Stimulated activated CD4-positive, alpha-beta T cell treated with anti-CD3 and anti-CD28 coated beads, Interleukin-2, amount 100 ng/mL, for 24 hours (primary cell): ENCODE results near the gene TAX1BP1.
A peak's percentile ranks its signal among the peaks of the same experiment; 100 is the strongest.
"Not testable (repeated sequence)": the region's sequence is repeated elsewhere in the genome, so short reads cannot be mapped to it uniquely, and the experiment has no call there.

Experiments used
- DNase-seq, 2 donors: peaks; one replicate each; pipeline ENCODE4 v3.0.0-alpha.2; 2020

Gene TAX1BP1

DNA sequence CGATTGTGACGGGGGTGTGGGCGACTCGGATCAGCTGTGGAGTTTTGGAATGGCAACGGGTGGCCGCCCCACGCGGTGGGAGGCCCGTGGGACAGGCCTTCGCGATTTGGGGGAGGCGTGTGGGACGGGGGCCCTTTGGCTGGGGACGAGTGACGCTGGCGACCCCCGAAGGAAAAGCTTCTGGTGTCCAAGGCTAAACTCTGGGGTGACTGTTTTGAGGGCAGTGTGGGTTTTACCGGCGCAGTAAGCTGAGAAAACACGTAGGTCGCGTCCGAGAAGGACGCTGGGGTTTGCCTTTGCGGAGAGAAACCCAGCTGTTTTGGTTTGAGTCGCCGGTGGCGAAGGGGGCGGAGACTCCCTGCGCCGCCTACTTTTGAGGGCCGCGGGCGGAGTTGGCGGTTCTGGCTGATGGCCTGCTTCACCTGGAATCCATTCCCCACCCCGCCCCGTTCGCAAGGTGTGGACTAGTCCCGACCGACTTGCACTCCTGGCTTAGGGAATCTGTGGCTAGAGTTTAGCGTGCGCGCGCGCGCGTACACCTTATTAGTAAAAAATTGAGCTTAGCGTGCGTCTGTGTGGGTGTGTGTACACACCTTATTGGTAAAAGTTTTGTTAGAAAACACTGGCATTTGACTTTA lies 606 bp downstream of the TAX1BP1 start:
- DNase-seq, result peak; percentile 85 to 89

DNA sequence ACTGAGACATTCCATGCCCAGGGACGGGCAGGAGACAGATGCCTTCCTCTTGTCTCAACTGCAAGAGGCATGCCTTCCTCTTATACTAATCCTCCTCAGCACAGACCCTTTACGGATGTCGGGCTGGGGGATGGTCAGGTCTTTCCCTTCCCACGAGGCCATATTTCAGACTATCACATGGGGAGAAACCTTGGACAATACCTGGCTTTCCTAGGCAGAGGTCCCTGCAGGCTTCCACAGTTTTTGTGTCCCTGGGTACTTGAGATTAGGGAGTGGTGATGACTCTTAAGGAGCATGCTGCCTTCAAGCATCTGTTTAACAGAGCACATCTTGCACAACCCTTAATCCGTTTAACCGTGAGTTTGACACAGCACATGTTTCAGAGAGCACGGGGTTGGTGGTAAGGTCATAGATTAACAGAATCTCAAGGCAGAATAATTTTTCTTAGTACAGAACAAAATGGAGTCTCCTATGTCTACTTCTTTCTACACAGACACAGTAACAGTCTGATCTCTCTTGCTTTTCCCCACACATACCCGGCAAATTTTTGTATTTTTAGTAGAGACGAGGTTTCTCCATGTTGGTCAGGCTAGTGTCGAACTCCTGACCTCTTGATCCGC lies 2.2 kb downstream of the TAX1BP1 start:
- DNase-seq, result not testable (repeated sequence)

DNA sequence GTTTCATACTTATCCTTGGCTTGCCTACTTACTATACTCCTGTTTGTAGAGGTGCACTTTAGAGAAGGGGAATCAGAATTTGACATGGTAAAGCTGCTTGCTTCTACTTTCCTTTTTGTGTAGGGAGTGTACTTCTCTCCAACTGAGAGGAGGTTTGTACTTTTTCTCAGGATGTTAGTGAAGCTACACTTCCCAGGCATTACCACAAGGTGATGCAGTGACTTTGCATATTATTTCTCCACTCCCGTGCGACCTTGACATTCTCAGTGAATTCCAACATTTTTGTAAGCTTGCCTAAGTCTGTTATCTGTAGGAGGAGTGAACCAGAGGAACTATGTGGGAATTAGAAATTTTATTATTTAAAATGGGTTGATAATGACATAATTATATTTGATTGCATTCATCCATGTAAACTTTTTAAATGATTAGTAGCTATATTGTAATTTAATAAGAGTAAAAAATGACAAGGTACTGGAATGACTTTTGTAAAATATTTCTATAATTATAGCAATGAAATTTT lies 5.2 kb downstream of the TAX1BP1 start:
- no peak for DNase-seq

DNA sequence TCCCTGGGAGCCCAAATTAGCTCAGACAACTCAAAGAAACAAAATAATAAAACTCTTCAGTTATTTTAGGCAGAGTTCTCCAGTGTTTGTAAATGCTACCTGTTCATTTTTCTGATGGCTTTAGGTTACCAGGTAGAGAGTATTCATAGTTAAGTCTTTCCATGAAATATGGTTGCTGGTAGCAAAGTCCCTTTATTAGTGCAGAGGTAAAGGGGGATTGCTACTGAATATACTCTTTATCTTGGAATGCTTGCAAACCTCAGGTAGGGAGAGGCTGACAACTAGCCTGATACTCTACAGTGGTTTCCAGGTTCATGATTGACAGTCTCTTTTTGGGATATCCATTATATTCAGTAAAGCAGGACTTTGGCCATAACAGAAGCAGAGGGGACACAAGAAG lies 6.5 kb downstream of the TAX1BP1 start:
- no peak for DNase-seq

DNA sequence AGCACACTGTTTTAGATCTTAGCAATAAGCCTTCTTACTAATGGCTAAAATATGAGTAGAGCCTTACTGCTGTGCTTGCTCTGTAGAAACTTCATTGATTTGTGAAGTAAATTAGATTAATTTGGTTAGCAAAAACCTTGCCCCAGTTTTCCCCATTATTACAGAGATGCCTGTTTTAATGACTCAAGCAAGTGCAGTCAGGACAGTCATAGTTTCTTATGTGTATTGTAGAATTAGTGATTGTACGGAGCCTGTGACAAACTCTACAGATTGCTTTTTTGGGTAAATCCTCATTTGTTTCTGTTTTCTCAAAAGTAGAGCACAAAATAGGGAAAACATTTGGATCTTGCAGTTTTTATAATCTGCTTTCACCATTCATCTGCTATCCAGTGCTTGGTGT lies 7.0 kb downstream of the TAX1BP1 start:
- DNase-seq, result no peak

DNA sequence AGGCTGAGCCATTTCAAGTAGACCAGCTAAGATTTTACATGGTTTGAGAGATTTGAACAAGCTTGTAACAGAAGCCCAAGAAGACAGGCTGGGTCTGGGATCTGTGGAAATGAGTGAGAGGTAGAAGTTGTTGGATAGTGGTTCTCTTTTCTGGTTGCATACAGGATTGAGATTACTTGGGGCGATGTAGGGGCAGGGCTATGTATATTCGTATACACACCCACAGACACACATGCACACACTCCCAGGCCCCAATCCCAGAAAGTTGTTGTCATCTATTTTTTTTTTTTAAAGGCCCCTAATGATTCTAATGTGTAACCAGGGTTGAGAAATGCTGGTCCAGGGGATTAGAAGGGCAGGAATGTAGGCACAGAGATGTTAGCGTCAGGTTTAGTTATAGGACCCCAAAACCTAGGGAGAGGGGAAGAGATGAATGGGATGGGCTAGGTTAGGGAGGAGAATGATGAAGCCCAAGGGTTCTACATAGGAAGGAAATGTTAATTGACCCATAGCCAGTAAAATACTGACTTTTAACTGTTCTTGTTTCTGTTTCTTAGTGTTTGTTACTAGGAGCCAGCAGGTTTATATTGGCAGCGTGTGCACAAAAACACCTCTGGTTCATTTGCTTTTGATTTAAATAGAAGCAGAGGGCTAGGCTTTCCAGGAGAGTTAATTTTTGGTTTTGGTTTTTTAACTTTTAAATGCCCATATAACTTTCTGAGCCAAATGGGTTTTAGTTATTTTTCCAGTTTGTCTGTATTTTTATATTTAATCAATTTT lies 7.8 kb downstream of the TAX1BP1 start:
- no peak for DNase-seq

DNA sequence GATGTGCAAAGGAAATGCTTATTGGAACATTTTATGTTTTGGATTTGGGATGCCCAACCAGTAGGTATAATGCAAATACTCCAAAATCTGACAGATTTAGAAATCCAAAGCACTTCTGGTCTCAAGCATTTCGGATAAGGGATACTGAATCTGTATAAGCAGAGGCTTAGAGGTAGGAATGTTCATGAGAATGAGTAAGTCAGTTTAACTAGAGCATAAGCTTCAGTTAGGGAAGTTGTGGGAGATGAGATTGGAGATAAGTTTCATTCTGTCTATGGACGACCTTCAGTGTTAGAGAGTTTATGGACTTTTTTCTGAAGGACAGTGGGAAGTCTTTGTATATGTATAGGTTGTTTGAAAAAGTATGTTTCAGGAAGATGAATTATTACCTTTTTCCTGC lies 10.4 kb downstream of the TAX1BP1 start:
- no peak for DNase-seq

DNA sequence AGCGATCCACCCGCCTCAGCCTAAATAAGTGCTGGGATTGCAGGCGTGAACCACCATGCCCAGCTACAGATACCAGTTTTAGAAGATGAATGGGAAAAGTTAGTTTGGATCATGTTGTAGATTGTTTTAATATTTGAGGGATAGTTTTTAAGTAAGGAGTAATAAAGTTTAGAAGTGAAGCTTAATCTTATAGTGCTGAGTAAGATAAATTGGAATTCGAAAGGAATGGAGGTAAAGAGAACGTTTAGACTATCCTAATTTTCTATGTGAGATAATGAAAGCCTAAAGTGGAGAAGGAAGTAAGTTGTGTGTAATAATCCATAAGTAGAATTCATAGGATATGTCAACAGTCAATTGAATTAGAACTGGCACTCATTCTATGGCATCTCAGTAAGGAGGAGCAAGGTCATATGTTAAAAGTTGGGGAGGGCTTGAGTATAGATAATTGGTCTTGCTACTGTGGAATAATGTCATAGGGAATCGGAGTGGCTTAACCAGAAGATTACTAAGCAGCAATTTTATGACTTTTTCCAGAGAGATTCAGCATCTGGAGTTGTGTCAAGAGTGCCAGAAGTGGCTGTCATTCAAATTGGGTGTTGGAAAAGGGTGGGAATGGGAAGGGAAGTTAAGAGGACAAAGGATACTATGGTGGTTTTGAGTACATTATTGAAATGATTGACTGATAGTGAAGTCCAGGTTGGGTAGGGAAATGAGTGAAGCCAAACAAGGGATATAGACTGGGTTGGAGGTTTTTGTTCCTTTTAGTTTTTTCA lies 12.1 kb downstream of the TAX1BP1 start:
- DNase-seq, result no peak

DNA sequence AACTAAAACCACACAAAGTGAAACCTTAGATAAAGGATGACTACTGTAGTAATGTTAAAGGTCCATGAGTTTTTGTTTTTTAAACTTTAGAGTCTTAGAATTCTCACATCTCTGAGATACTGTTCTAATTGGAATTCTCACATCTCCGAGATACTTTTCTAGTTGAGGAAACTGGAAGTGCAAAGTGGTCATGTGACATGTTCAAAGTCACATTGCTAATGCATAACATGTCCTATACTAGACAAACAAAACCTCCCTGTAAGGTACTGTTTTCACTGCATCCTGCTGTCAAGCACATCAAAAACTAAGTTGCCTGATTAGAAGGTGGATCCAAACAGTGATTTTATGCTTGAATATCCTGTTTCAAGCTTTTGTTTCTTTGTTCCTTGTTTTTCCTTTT lies 13.9 kb downstream of the TAX1BP1 start:
- no peak for DNase-seq

DNA sequence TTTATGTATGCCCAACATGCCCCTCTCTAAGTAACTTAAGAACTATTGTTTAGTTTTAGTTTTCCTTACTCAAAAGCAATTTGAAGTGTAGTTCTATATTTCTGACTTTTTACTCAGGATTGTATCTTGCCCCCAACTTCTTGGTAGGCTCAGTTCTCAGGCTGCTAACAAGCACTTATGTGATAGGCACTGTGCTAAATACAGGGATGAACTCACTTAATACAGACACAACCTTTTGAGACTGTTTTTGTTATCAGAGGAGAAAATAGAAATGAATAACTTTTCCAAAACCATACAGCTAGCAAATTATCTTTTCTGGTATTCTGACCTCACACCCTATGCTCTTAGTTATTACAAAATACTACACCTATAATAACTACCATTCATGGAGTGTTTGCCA lies 16.3 kb downstream of the TAX1BP1 start:
- DNase-seq, result no peak

DNA sequence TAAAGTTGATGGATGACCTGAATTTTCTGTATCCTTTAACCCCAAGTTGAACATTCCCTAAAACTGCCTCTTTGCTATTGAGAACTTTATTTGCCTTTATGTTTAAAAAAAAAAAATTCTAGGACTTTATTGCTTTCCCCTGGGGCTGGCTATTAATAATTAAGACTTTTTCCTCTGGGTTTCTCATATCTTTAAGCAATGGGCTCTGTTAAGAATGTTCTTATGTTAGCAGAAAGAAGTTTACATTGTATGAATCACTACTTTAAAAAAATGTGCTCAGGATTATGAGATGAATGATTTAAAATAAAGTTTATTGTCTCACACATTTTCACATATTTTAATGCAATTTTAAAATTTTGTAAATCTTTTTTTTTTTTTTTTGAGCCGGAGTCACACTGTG lies 19.5 kb downstream of the TAX1BP1 start:
- no peak for DNase-seq

DNA sequence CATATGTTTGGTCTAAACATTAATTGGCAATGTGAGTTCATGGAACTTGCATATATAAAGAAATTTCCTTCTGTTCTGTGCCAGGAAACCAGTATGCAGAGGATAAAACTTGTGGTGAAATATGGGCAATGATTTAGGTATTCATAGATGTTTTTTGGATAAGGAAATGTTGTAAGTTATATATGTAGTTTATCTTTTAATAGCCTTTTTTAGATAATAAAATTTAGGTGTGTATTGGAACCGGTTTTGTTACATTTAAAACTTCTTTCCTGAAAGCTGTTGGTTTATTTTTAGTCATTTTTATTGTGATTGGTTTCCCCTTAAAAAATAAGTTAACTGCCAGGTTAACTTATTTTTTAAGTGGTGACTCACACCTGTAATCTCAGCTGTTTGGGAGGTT lies 22.1 kb downstream of the TAX1BP1 start:
- DNase-seq, result no peak

DNA sequence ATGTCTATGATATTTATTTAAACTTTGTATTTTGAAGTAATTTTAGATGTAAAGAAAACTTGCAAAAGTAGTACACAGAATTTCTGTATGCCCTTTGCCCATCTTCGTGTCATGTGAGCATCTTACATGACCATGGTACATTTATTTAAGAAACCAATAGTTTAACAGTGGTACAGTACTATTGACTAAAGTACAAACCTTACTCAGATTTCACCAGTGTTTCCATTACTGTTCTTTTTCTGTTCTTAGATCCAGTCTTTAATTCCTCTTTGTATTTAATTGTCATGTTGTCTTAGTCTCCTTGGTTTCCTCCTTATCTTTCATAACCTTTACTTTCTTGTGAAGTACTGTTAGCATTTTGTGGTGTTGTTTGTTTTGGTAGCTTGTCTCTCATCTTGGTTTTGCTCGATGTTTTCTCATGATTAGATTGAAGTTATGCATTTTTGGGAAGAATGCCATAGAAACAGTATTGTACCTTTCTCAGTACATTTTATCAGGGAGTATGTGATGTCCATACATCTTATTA lies 24.1 kb downstream of the TAX1BP1 start:
- no peak for DNase-seq

DNA sequence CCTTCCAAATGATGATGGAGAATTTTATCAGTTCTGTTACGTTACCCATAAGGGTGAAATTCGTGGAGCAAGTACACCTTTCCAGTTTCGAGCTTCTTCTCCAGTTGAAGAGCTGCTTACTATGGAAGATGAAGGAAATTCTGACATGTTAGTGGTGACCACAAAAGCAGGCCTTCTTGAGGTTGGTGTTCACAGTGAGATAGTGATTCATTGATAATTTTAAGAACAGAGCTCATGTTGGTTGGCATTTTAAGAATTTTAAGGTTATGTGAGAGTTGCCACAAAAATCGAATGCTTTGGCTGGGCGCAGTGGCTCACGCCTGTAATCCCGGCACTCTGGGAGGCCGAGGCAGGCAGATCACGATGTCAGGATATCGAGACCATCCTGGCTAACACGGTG lies 25.9 kb downstream of the TAX1BP1 start:
- DNase-seq, result no peak

DNA sequence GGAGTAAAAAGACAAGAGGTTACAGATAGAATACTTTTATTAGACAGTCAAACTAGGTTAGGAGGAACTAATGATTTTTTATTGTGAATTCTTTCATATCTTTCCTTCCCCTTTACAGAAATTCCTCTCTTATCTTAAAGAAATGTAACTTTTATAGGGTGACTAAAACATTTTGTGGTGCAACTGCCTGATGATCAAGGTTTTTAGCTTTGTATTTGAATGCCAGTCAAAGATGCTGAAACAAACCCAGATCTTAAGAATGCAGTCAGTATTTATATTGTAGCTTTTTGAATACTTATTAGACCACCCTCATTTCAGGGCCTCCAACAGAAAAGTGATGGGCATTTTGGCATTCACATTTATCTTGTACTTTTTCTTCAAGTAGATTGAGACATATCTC lies 27.4 kb downstream of the TAX1BP1 start:
- DNase-seq, result no peak

DNA sequence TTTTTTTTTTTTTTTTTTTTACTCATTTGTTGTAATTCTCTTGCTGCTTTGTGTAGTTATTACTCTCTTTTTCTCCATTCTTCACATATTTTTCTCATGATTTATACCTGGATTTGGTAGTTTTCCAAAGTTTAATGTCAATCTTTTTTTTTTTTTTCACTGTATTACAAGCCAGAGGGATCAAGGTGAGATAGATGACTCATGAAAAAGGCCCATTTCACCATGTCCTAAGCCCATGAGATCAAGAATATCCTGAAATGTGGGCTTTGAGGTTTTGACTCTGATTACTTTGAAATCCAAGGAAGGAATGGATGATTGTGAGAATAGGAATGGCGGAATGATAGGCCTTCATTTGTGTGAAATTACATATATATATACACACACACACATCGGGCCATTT lies 31.1 kb downstream of the TAX1BP1 start:
- DNase-seq, result no peak

DNA sequence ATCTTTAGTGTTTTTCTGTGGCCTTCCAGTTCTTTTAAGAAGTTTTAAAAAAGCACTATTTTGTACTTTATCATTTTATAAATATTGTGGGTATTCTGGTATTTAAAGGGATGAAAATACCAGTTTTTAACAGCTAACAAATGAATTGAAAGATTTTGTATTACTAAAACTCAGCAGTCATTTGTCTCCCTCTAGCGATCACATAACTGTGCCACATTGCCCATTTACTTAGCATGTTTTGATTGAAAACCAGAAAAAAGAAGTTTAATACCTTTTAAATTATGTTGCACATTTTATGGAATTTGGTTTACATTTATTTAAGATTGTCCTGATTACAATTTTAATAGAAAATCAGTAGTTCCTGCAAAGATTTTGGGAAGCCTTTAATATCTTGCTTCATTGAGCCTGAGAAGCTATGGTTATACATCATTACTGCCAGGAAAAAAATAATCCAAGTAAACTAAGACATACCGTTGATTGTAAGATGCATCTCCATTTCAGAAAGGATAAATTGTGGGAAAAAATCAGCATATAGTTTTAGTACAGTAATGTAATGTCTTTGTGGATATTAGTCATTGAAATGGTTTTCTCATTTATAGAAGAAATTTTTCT lies 34.9 kb downstream of the TAX1BP1 start:
- no peak for DNase-seq

DNA sequence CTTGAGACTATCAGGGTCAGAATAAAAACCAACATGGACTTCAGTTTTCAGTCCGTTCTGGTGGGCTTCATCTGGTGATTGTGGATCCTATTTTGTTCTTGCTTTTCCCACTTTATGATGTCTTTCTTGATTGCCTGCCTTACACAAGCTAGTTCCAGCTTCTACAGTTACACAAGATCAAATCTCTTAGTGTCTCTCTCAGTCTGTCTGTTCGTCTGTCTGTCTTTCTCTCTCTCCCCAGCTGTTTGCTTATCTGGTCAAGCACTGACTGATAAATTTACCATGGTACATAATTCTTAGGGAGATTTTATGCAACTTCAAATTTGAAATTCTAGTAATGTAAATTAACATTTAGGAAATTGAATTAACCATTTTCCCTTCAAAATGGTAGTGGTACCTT lies 35.8 kb downstream of the TAX1BP1 start:
- DNase-seq, result no peak

DNA sequence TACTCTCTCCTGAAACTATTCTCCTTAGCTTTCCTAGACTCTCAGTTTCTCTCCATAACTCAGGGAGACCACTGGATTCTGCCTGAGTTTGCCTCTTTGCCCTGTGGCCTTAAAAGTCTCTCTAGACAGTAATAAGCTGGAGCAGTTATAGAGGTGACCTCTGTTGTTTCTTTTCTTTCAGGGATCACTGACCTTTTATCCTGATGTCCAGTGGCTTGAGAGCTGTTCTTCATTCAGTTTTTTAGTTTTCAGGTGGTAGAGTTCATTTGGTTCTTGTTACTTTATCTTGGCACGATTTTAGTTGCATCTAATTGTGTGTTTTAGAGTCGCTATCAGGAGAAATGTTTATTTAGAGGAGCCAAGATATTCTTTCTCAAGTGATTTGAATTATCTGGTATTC lies 37.7 kb downstream of the TAX1BP1 start:
- no peak for DNase-seq

DNA sequence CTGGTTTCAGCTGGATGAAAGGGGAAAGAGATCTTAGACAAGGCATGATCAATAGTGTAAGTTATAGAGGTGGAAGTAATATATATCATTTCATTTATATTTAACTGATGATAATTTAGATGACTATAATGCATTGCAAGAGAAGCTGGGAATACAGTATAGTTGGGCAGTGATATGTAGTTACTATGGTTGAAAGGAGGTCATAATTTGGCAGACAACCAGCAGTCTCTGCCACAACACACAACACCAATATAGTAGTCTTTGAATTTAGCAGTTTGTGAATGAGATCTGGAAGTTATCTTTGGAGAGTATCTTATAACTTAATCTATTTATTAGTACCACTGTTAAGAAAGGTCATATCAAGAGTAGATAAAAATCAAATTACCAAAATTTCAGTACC lies 39.9 kb downstream of the TAX1BP1 start:
- no peak for DNase-seq

DNA sequence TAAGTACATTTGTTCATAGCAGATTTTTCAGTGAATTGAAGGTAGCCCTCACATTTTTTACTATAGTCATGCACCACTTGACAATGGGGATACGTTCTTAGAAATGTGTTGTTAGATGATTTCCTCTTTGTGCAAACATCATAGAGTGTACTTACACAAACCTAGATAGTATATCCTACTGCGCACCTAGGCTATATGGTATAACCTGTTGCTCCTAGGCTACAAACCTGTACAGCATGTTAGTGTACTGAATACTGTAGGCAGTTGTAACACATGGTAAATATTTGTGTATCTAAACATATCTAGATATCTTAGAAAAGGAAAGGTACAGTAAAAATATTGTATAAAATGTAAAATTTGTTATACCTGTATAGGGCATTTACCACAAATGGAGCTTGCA lies 41.2 kb downstream of the TAX1BP1 start:
- DNase-seq, result no peak

DNA sequence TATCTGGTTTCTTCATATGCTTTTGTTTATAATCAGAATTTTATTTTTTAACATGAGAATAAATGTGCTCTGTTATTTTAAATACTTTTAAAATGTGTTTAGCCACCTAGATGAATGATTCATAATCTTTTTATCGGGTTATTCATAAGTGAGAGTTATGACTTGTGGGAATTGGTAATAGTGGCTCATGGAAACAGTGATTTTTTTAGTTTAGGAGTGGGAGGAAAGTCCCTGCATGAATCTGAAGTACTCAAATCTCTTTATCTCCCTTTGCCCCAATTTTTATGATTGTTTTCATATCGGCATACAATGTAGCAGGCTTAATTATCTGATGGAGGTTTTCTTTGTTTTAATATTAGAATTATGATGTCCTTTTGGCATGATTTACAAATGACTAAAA lies 42.9 kb downstream of the TAX1BP1 start:
- no peak for DNase-seq
